ENCODE data around the gene ARHGAP32.
A peak's percentile ranks its signal among the peaks of the same experiment; 100 is the strongest.

The ARHGAP32 gene

GRCh38 chr11:129106788-129107187 lies 85.3 kb downstream of the ARHGAP32 start:
- no peak for DNase-seq

- no peak for DNase-seq
Observed at GRCh38 chr11:129102756-129103155, 89.4 kb downstream of the ARHGAP32 start.

- DNase-seq = no peak
Observed at GRCh38 chr11:129102225-129102624, 89.9 kb downstream of the ARHGAP32 start.

- no peak for DNase-seq
Observed at GRCh38 chr11:129093283-129093682, 98.8 kb downstream of the ARHGAP32 start.

- no peak for DNase-seq
Observed at GRCh38 chr11:129090056-129090455, 102.1 kb downstream of the ARHGAP32 start.

GRCh38 chr11:129089279-129089678 lies 102.8 kb downstream of the ARHGAP32 start:
- no peak for DNase-seq

- no peak for DNase-seq
Observed at GRCh38 chr11:129086976-129087375, 105.1 kb downstream of the ARHGAP32 start.

- no peak for DNase-seq
Observed at GRCh38 chr11:129077191-129077590, 114.9 kb downstream of the ARHGAP32 start.

GRCh38 chr11:129075757-129076156 lies 116.4 kb downstream of the ARHGAP32 start:
- no peak for DNase-seq

GRCh38 chr11:129067454-129067853 lies 124.7 kb downstream of the ARHGAP32 start:
- no peak for DNase-seq

GRCh38 chr11:129066229-129066628 lies 125.9 kb downstream of the ARHGAP32 start:
- DNase-seq = no peak

GRCh38 chr11:129063118-129063517 lies 129.0 kb downstream of the ARHGAP32 start:
- no peak for DNase-seq

GRCh38 chr11:129061492-129062230 lies 130.5 kb downstream of the ARHGAP32 start:
- DNase-seq = no peak

GRCh38 chr11:129056916-129057315 lies 135.2 kb downstream of the ARHGAP32 start:
- DNase-seq = no peak

GRCh38 chr11:129055196-129055595 lies 136.9 kb downstream of the ARHGAP32 start:
- no peak for DNase-seq

GRCh38 chr11:129048911-129049310 lies 143.2 kb downstream of the ARHGAP32 start:
- DNase-seq = no peak

- DNase-seq = no peak
Observed at GRCh38 chr11:129045150-129045549, 147.0 kb downstream of the ARHGAP32 start.

GRCh38 chr11:129042503-129042902 lies 149.6 kb downstream of the ARHGAP32 start:
- no peak for DNase-seq

GRCh38 chr11:129041611-129042018 lies 150.5 kb downstream of the ARHGAP32 start:
- DNase-seq = no peak

- DNase-seq = no peak
Observed at GRCh38 chr11:129040934-129041333, 151.2 kb downstream of the ARHGAP32 start.

GRCh38 chr11:129035244-129035643 lies 156.9 kb downstream of the ARHGAP32 start:
- no peak for DNase-seq

- no peak for DNase-seq
Observed at GRCh38 chr11:129034001-129034400, 158.1 kb downstream of the ARHGAP32 start.

GRCh38 chr11:129023968-129024676 lies 168.0 kb downstream of the ARHGAP32 start:
- DNase-seq = peak; percentile 13

GRCh38 chr11:129021295-129021694 lies 170.8 kb downstream of the ARHGAP32 start:
- no peak for DNase-seq
